ENCODE measurements around the gene DIS3L2.

GRCh38 chr2:232207174-232207573 lies 245.7 kb downstream of the DIS3L2 start:
- TF ChIP-seq, protein P1, sequence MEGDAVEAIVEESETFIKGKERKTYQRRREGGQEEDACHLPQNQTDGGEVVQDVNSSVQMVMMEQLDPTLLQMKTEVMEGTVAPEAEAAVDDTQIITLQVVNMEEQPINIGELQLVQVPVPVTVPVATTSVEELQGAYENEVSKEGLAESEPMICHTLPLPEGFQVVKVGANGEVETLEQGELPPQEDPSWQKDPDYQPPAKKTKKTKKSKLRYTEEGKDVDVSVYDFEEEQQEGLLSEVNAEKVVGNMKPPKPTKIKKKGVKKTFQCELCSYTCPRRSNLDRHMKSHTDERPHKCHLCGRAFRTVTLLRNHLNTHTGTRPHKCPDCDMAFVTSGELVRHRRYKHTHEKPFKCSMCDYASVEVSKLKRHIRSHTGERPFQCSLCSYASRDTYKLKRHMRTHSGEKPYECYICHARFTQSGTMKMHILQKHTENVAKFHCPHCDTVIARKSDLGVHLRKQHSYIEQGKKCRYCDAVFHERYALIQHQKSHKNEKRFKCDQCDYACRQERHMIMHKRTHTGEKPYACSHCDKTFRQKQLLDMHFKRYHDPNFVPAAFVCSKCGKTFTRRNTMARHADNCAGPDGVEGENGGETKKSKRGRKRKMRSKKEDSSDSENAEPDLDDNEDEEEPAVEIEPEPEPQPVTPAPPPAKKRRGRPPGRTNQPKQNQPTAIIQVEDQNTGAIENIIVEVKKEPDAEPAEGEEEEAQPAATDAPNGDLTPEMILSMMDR (IDR thresholded peaks at IDR 0.05), result no peak
- no peak for TF ChIP-seq POLR2A (IDR thresholded peaks at IDR 0.05)
